ENCODE results near the gene WWC2. TPM values are rescaled to one million over a fixed set of nuclear protein-coding genes. Genes with fewer than 3 reads are reported as not detected.
A peak's percentile ranks its signal among the peaks of the same experiment; 100 is the strongest.

WWC2 gene
- total RNA-seq, 1 donor from 2014 or later, result 142 TPM

DNA sequence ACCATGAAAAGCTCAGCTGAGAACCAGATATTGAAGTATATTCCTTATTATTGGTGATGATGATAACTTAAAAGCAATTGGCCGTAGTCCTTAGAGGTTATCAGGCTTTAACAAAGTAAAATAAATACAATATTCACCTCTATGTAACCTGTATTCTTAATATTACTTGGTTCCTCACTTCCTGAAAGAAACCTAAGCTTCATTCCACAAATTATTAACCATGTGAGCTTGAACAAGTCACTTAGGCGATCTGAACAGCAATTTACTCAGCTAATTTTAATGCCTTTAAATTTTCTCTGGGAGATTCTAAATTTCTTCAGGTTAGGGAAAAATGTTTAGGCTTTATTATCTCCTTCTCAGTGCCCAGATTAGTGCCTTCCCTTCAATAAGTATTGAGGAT lies 151.8 kb downstream of the WWC2 start:
- no peak for DNase-seq
- no peak for ATAC-seq
- H3K9me3 ChIP-seq, result no peaks in the 10 kb centered on the region
- TF ChIP-seq CTCF (IDR thresholded peaks at IDR 0.05), result no peak
- no peak overlapping the region for H3K27ac ChIP-seq
- H3K36me3 ChIP-seq, result peaks cover 21% of the 10 kb centered on the region
- no peak overlapping the region for H3K4me3 ChIP-seq
- H3K4me1 ChIP-seq, result no peaks in the 10 kb centered on the region
- H3K27me3 ChIP-seq, result no peaks in the 10 kb centered on the region
- intact Hi-C loops (cut with DNase I), result no loop called here

DNA sequence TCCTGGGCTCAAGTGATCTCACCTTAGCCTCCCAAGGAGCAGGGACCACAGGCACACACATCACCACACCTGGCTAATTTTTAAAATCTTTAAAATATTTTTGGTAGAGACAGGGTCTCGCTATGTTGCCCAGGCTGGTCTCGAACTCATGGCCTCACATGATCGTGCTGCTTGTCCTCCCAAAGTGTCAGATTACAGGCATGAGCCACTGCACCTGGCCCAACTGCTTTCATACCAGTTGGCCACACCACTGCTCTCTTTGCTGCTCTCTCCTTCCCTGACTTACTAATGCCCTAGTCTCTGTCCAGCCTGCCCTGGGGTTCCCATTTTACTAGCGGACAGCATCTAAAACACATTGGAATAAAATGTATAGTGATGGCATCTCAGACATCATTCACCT lies 153.9 kb downstream of the WWC2 start:
- ATAC-seq, result no peak
- Histone ChIP-seq H3K4me3 (no peak overlapping the region), H3K36me3 (peaks cover 19% of the 10 kb centered on the region), H3K4me1 (no peaks in the 10 kb centered on the region), H3K27ac (peak overlapping the region; percentile 14), H3K9me3 (no peaks in the 10 kb centered on the region), H3K27me3 (no peaks in the 10 kb centered on the region)
- intact Hi-C loops (cut with DNase I), result no loop called here
- no peak for TF ChIP-seq CTCF (IDR thresholded peaks at IDR 0.05)
- DNase-seq, result no peak

DNA sequence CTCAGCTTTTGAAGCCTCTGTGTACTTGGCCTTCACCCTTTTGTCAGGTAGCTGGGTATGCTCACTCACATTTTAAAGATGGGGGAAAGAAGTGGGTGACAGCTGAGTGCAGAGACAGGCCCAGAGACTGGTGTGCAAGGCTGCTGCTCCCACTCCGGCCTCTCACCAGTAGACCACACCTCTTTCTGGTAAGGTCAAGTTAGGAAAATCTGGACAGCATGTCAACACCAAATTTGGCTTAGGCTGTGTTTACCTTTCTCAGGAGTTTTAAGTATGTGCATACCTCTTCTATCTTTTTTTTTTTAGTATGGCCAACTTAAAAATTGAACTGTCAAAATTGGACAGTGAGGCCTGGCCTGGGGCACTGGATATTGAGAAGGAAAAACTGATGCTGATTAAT lies 154.4 kb downstream of the WWC2 start:
- H3K4me1 ChIP-seq, result no peaks in the 10 kb centered on the region
- no peaks in the 10 kb centered on the region for H3K27me3 ChIP-seq
- H3K4me3 ChIP-seq, result no peak overlapping the region
- no peak for TF ChIP-seq CTCF (IDR thresholded peaks at IDR 0.05)
- ATAC-seq (peak; percentile 78), DNase-seq (no peak)
- H3K36me3 ChIP-seq, result peaks cover 19% of the 10 kb centered on the region
- no peak overlapping the region for H3K27ac ChIP-seq
- no peaks in the 10 kb centered on the region for H3K9me3 ChIP-seq
- intact Hi-C loops (cut with DNase I), result no loop called here

DNA sequence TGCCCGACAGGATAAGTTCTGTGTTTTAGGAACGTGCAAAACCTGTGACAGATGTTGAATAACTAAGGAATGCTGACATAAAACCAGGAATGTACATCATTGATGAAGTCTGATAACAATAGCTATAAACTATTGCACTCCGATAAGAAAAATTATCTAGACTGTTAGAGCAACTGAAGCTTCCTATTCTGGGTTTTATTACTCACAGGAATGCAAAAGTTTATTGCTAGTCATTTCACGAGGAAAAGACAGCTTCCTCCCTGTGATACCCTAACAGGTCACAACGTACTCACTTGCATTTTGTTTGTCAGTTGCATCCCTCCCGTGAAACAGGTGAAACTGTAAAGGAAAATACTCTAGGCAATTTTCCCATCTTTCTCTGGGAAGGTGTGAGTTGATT lies 155.1 kb downstream of the WWC2 start:
- ATAC-seq (no peak), DNase-seq (no peak)
- no peak overlapping the region for H3K27ac ChIP-seq
- peaks cover 12% of the 10 kb centered on the region for H3K36me3 ChIP-seq
- no peak for TF ChIP-seq CTCF (IDR thresholded peaks at IDR 0.05)
- H3K27me3 ChIP-seq, result no peaks in the 10 kb centered on the region
- H3K4me1 ChIP-seq, result no peaks in the 10 kb centered on the region
- intact Hi-C loops (cut with DNase I), result no loop called here
- no peak overlapping the region for H3K4me3 ChIP-seq
- no peaks in the 10 kb centered on the region for H3K9me3 ChIP-seq

GRCh38 chr4:183255487-183255886 lies 156.4 kb downstream of the WWC2 start:
- DNase-seq, result no peak
- no peak overlapping the region for H3K27ac ChIP-seq
- intact Hi-C loops (cut with DNase I), result no loop called here
- no peak for ATAC-seq
- H3K4me3 ChIP-seq, result no peak overlapping the region
- TF ChIP-seq CTCF (IDR thresholded peaks at IDR 0.05), result no peak
- H3K36me3 ChIP-seq, result peaks cover 21% of the 10 kb centered on the region
- H3K27me3 ChIP-seq, result no peaks in the 10 kb centered on the region
- H3K4me1 ChIP-seq, result no peaks in the 10 kb centered on the region
- no peaks in the 10 kb centered on the region for H3K9me3 ChIP-seq

DNA sequence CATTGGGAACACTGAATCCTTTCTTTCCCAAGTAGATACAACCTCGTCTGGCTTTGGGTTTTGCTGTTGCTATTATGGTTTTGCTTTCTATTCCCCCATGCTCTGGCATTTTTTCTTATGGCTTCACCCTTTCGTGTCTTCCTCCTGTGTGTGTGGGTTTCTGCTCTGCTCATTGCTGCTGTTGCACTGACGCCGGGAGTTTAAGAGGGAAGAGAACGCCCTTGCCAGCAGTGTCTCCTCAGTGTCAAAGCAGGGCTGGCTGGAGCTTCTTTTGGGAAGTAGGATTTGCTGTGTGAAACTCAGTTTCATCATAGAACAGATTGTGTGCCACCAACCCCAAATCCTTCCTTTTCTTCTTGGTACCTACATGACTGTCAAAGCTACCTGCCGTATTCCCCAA lies 157.3 kb downstream of the WWC2 start:
- no peak for ATAC-seq
- intact Hi-C loops (cut with DNase I), result no loop called here
- TF ChIP-seq CTCF (IDR thresholded peaks at IDR 0.05), result no peak

More for the DNA sequence above, 157.3 kb downstream of the WWC2 start:
- Histone ChIP-seq H3K36me3 (peaks cover 30% of the 10 kb centered on the region), H3K27ac (peak overlapping the region; percentile 6), H3K27me3 (no peaks in the 10 kb centered on the region), H3K4me3 (no peak overlapping the region), H3K4me1 (peaks cover 9% of the 10 kb centered on the region), H3K9me3 (no peaks in the 10 kb centered on the region)
- DNase-seq, result no peak
